Lung (tissue), 13 donors: ENCODE measurements around the gene CCT2. TPM values are rescaled to one million over a fixed set of nuclear protein-coding genes. Genes with fewer than 3 reads are reported as not detected.
A peak's percentile ranks its signal among the peaks of the same experiment; 100 is the strongest.

Experiments used
- ATAC-seq: fragments of 200-7000 bp; cut with Tn5 transposase; one replicate; pipeline ENCODE4 v1.9.1; 2020; ENCODE audit warnings: moderate number of reproducible peaks; ENCODE audit not compliant: insufficient read depth, low FRiP score
- DNase-seq, 3 donors: peaks; one replicate each; pipeline ENCODE4 v3.0.0-alpha.2; 2013 to 2017
- H3K27ac ChIP-seq, 2 donors: one replicate each; pipeline ENCODE4 v1.5.1; 2013; ENCODE audit warnings: mild to moderate bottlenecking in 2 of 2, moderate library complexity in 2 of 2, control low read depth in 1 of 2, inconsistent platforms in 1 of 2, low read depth in 1 of 2, low read length in 1 of 2
- H3K27me3 ChIP-seq, 3 donors: one replicate each; pipeline ENCODE4 v1.5.1; 2013; ENCODE audit warnings: low read length in 2 of 3; ENCODE audit not compliant: control insufficient read depth in 3 of 3, insufficient read depth in 3 of 3
- H3K36me3 ChIP-seq, 4 donors: one replicate each; pipeline ENCODE4 v1.5.1; 2013; ENCODE audit warnings: low read length in 4 of 4, mild to moderate bottlenecking in 1 of 4, moderate library complexity in 1 of 4; ENCODE audit not compliant: control insufficient read depth in 4 of 4, insufficient read depth in 4 of 4
- H3K4me1 ChIP-seq, 5 donors: one replicate each; pipeline ENCODE4 v1.5.1; 2013; ENCODE audit warnings: low read length in 5 of 5, mild to moderate bottlenecking in 2 of 5, moderate library complexity in 1 of 5; ENCODE audit not compliant: control insufficient read depth in 5 of 5, insufficient read depth in 5 of 5
- H3K4me3 ChIP-seq: one replicate; pipeline ENCODE4 v1.5.1; 2013; ENCODE audit warnings: mild to moderate bottlenecking, control low read depth, moderate library complexity
- H3K9ac ChIP-seq, 2 donors: one replicate each; pipeline ENCODE4 v1.5.1; 2013; ENCODE audit warnings: low read length in 2 of 2, control low read depth in 1 of 2; ENCODE audit not compliant: insufficient read depth in 1 of 2
- H3K9me3 ChIP-seq, 4 donors: one replicate each; pipeline ENCODE4 v1.5.1; 2013; ENCODE audit warnings: low read length in 3 of 4, mild to moderate bottlenecking in 1 of 4, moderate library complexity in 1 of 4; ENCODE audit not compliant: control insufficient read depth in 4 of 4, insufficient read depth in 3 of 4
- CTCF ChIP-seq: IDR thresholded peaks from 2 replicates; pipeline ENCODE4 v1.5.1; 2012; ENCODE audit warnings: mild to moderate bottlenecking; ENCODE audit errors: control extremely low read depth, extremely low read depth
- WGBS, 2 donors: extraction: QIAGEN DNeasy Blood & Tissue Kit; methylation state at CpG; one replicate each; pipeline ENCODE4 v1.1.7; 2013; 5-methylcytosine and 5-hydroxymethylcytosine counted together
- polyA plus RNA-seq, 2 donors: library from polyadenylated mRNA; stranded (reverse); fragments of 200-250 nt; gene quantifications; one replicate each; pipeline ENCODE4 v1.2.1, GENCODE V29; 2013
- small RNA-seq: library from RNA; depleted of rRNA; stranded (forward); fragments of <200 nt; gene quantifications from one replicate; pipeline ENCODE3, GENCODE V24; 2014; ENCODE audit warnings: low replicate concordance
- total RNA-seq, 2 donors: library from RNA; depleted of rRNA in 1 of 2; stranded (reverse); fragments of >200 nt in 1 of 2; gene quantifications; one replicate each; pipeline ENCODE4 v1.2.1, GENCODE V29; 2014 to 2021
- donor health status: control.
- donor health status: control.
- donor health status: Bipolar disorder and iron deficiency.
- donor health status: healthy.
- donor health status: DM: yes; HTN: yes; CAD: no.

CCT2 gene
- total and polyA plus RNA-seq, 4 donors, result 80.3 to 122 (median 114) TPM

GRCh38 chr12:69649529-69649928, 64.3 kb downstream of the CCT2 start:
- 69 to 90% methylated on average over 4 of the region's 4 CpGs for WGBS, 2 donors
- Histone ChIP-seq H3K9me3 (no peaks in the 10 kb centered on the region), H3K27me3 (no peaks in the 10 kb centered on the region), H3K27ac (no peak overlapping the region), H3K9ac (no peak overlapping the region), H3K36me3 (no peaks in the 10 kb centered on the region), H3K4me1 (no peaks in the 10 kb centered on the region), H3K4me3 (no peak overlapping the region)
- no peak for TF ChIP-seq CTCF
- DNase-seq (no peak), ATAC-seq (no peak)

Small RNA genes lying within 50 kb of the gene (small RNA-seq; reads per million reads assigned to genes)
- 2.9 reads per million, percentile 93 among the genes with 10 or more reads in this experiment for gene MIR3913-1

Other genes with a start within 250 kb of the CCT2 start
- gene LYZ, start 237.1 kb upstream of the CCT2 start, total RNA-seq, result 100 to 1,000 TPM; 171 to 186 TPM
- gene LYZ, start 237.1 kb upstream of the CCT2 start, polyA plus RNA-seq, result 100 to 1,000 TPM; 178 to 448 TPM
- 10 to 100 TPM; 13.3 to 14.9 TPM for gene YEATS4, start 225.7 kb upstream of the CCT2 start, total RNA-seq
- 10 to 100 TPM; 12.0 to 15.0 TPM for gene YEATS4, start 225.7 kb upstream of the CCT2 start, polyA plus RNA-seq
- gene FRS2, start 115.1 kb upstream of the CCT2 start, total RNA-seq, result 10 to 100 TPM; 31.5 to 66.7 TPM
- 1 to 10 TPM; 4.7 to 8.6 TPM for gene FRS2, start 115.1 kb upstream of the CCT2 start, polyA plus RNA-seq
- under 1 TPM in 1 of 2 donors, not detected in 1; 0.40 TPM for gene LRRC10, start 25.4 kb downstream of the CCT2 start, total RNA-seq
- not detected for gene LRRC10, start 25.4 kb downstream of the CCT2 start, polyA plus RNA-seq
- gene BEST3, start 113.8 kb downstream of the CCT2 start, total RNA-seq, result under 1 TPM; 0.20 to 0.52 TPM
- under 1 TPM in 1 of 2 donors, not detected in 1; 0.03 TPM for gene BEST3, start 113.8 kb downstream of the CCT2 start, polyA plus RNA-seq
- gene RAB3IP, start 153.4 kb downstream of the CCT2 start, total RNA-seq, result 10 to 100 TPM; 32.0 to 77.0 TPM
- gene RAB3IP, start 153.4 kb downstream of the CCT2 start, polyA plus RNA-seq, result 10 to 100 TPM; 13.2 to 29.0 TPM
- 1 to 10 TPM in 1 of 2 donors, under 1 TPM in 1; 0.15 to 1.9 TPM for gene MYRFL, start 239.8 kb downstream of the CCT2 start, total RNA-seq
- under 1 TPM; 0.03 to 0.14 TPM for gene MYRFL, start 239.8 kb downstream of the CCT2 start, polyA plus RNA-seq